ENCODE measurements around the gene SLC7A5.
A peak's percentile ranks its signal among the peaks of the same experiment; 100 is the strongest.

SLC7A5 gene

GRCh38 chr16:87854053-87854906 is 15.0 kb downstream of the SLC7A5 start:
- FAIRE-seq = no peak
- no peak for DNase-seq (ENCODE audit: insufficient read length, low spot score)
- TF ChIP-seq PAX5 (IDR thresholded peaks at IDR 0.05; ENCODE audit: insufficient read depth, low read length, severe bottlenecking) (no peak), SPI1 (IDR thresholded peaks at IDR 0.05; ENCODE audit: low read depth, low read length) (no peak), POLR2AphosphoS5 (IDR thresholded peaks at IDR 0.05; ENCODE audit: low read depth, low read length) (no peak; the same call in 1 of the 2 replicates), POLR2A (IDR thresholded peaks at IDR 0.05; ENCODE audit: low read depth, low read length) (no peak), TAF1 (IDR thresholded peaks at IDR 0.05; ENCODE audit: low read depth, low read length) (no peak), POU2F2 (IDR thresholded peaks at IDR 0.05; ENCODE audit: low read depth, low read length) (no peak)

GRCh38 chr16:87853411-87854052 is 15.8 kb downstream of the SLC7A5 start:
- TF ChIP-seq POLR2A (IDR thresholded peaks at IDR 0.05; ENCODE audit: low read depth, low read length) = no peak
- no peak for TF ChIP-seq POLR2AphosphoS5 (IDR thresholded peaks at IDR 0.05; ENCODE audit: low read depth, low read length)
- TF ChIP-seq POU2F2 (IDR thresholded peaks at IDR 0.05; ENCODE audit: low read depth, low read length) = no peak
- TF ChIP-seq TAF1 (IDR thresholded peaks at IDR 0.05; ENCODE audit: low read depth, low read length) = no peak
- no peak for TF ChIP-seq PAX5 (IDR thresholded peaks at IDR 0.05; ENCODE audit: insufficient read depth, low read length, severe bottlenecking)
- no peak for TF ChIP-seq SPI1 (IDR thresholded peaks at IDR 0.05; ENCODE audit: low read depth, low read length)
- peak; percentile 69 for FAIRE-seq
- DNase-seq (ENCODE audit: insufficient read length, low spot score) = peak; percentile 84

GRCh38 chr16:87851601-87852000 is 17.7 kb downstream of the SLC7A5 start:
- DNase-seq (ENCODE audit: insufficient read length, low spot score) (no peak), FAIRE-seq (no peak)
- TF ChIP-seq PAX5 (IDR thresholded peaks at IDR 0.05; ENCODE audit: insufficient read depth, low read length, severe bottlenecking) (no peak), POLR2A (IDR thresholded peaks at IDR 0.05; ENCODE audit: low read depth, low read length) (no peak), TAF1 (IDR thresholded peaks at IDR 0.05; ENCODE audit: low read depth, low read length) (no peak), POLR2AphosphoS5 (IDR thresholded peaks at IDR 0.05; ENCODE audit: low read depth, low read length) (no peak), SPI1 (IDR thresholded peaks at IDR 0.05; ENCODE audit: low read depth, low read length) (no peak), POU2F2 (IDR thresholded peaks at IDR 0.05; ENCODE audit: low read depth, low read length) (no peak)

GRCh38 chr16:87851141-87851587 is 18.1 kb downstream of the SLC7A5 start:
- TF ChIP-seq POLR2AphosphoS5 (IDR thresholded peaks at IDR 0.05; ENCODE audit: low read depth, low read length) = no peak
- no peak for TF ChIP-seq PAX5 (IDR thresholded peaks at IDR 0.05; ENCODE audit: insufficient read depth, low read length, severe bottlenecking)
- TF ChIP-seq POU2F2 (IDR thresholded peaks at IDR 0.05; ENCODE audit: low read depth, low read length) = no peak
- no peak for TF ChIP-seq TAF1 (IDR thresholded peaks at IDR 0.05; ENCODE audit: low read depth, low read length)
- TF ChIP-seq POLR2A (IDR thresholded peaks at IDR 0.05; ENCODE audit: low read depth, low read length) = no peak
- TF ChIP-seq SPI1 (IDR thresholded peaks at IDR 0.05; ENCODE audit: low read depth, low read length) = no peak
- DNase-seq (ENCODE audit: insufficient read length, low spot score) = no peak
- no peak for FAIRE-seq

- TF ChIP-seq TAF1 (IDR thresholded peaks at IDR 0.05; ENCODE audit: low read depth, low read length) (no peak), POLR2AphosphoS5 (IDR thresholded peaks at IDR 0.05; ENCODE audit: low read depth, low read length) (no peak), POLR2A (IDR thresholded peaks at IDR 0.05; ENCODE audit: low read depth, low read length) (peak; percentile 44; the same call in 1 of the 2 replicates), POU2F2 (IDR thresholded peaks at IDR 0.05; ENCODE audit: low read depth, low read length) (no peak), SPI1 (IDR thresholded peaks at IDR 0.05; ENCODE audit: low read depth, low read length) (no peak), PAX5 (IDR thresholded peaks at IDR 0.05; ENCODE audit: insufficient read depth, low read length, severe bottlenecking) (no peak)
- FAIRE-seq (peak; percentile 62), DNase-seq (ENCODE audit: insufficient read length, low spot score) (peak; percentile 96)
Measured at GRCh38 chr16:87850009-87851006, 19.0 kb downstream of the SLC7A5 start.

- DNase-seq (ENCODE audit: insufficient read length, low spot score) (no peak), FAIRE-seq (no peak)
- TF ChIP-seq SPI1 (IDR thresholded peaks at IDR 0.05; ENCODE audit: low read depth, low read length) = no peak
- TF ChIP-seq TAF1 (IDR thresholded peaks at IDR 0.05; ENCODE audit: low read depth, low read length) = no peak
- no peak for TF ChIP-seq PAX5 (IDR thresholded peaks at IDR 0.05; ENCODE audit: insufficient read depth, low read length, severe bottlenecking)
- TF ChIP-seq POLR2A (IDR thresholded peaks at IDR 0.05; ENCODE audit: low read depth, low read length) = no peak
- TF ChIP-seq POU2F2 (IDR thresholded peaks at IDR 0.05; ENCODE audit: low read depth, low read length) = no peak
- no peak for TF ChIP-seq POLR2AphosphoS5 (IDR thresholded peaks at IDR 0.05; ENCODE audit: low read depth, low read length)
Measured at GRCh38 chr16:87849419-87850008, 19.8 kb downstream of the SLC7A5 start.

GRCh38 chr16:87848676-87849345 is 20.5 kb downstream of the SLC7A5 start:
- TF ChIP-seq POLR2A (IDR thresholded peaks at IDR 0.05; ENCODE audit: low read depth, low read length) = no peak
- TF ChIP-seq POLR2AphosphoS5 (IDR thresholded peaks at IDR 0.05; ENCODE audit: low read depth, low read length) = no peak
- TF ChIP-seq PAX5 (IDR thresholded peaks at IDR 0.05; ENCODE audit: insufficient read depth, low read length, severe bottlenecking) = no peak
- TF ChIP-seq POU2F2 (IDR thresholded peaks at IDR 0.05; ENCODE audit: low read depth, low read length) = no peak
- no peak for TF ChIP-seq SPI1 (IDR thresholded peaks at IDR 0.05; ENCODE audit: low read depth, low read length)
- no peak for TF ChIP-seq TAF1 (IDR thresholded peaks at IDR 0.05; ENCODE audit: low read depth, low read length)
- no peak for DNase-seq (ENCODE audit: insufficient read length, low spot score)
- FAIRE-seq = no peak
